ENCODE results near the gene FN3K.
"Not testable (repeated sequence)": the region's sequence is repeated elsewhere in the genome, so short reads cannot be mapped to it uniquely, and the experiment has no call there.

DNA sequence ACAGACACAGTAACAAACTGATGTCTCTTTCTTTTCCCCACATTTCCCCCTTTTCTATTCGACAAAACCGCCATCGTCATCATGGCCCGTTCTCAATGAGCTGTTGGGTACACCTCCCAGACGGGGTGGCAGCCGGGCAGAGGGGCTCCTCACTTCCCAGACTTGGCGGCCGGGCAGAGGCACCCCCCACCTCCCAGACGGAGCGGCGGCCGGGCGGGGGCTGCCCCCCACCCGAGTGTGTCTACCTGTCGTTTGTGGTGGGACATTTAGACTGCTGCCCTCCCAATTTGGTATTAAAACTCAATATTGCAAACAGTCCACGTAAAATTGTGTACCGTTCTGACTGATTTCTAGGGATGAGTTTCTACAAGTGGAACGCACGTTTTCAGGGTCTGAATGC lies 39.0 kb downstream of the FN3K start:
- TF ChIP-seq, protein P1, sequence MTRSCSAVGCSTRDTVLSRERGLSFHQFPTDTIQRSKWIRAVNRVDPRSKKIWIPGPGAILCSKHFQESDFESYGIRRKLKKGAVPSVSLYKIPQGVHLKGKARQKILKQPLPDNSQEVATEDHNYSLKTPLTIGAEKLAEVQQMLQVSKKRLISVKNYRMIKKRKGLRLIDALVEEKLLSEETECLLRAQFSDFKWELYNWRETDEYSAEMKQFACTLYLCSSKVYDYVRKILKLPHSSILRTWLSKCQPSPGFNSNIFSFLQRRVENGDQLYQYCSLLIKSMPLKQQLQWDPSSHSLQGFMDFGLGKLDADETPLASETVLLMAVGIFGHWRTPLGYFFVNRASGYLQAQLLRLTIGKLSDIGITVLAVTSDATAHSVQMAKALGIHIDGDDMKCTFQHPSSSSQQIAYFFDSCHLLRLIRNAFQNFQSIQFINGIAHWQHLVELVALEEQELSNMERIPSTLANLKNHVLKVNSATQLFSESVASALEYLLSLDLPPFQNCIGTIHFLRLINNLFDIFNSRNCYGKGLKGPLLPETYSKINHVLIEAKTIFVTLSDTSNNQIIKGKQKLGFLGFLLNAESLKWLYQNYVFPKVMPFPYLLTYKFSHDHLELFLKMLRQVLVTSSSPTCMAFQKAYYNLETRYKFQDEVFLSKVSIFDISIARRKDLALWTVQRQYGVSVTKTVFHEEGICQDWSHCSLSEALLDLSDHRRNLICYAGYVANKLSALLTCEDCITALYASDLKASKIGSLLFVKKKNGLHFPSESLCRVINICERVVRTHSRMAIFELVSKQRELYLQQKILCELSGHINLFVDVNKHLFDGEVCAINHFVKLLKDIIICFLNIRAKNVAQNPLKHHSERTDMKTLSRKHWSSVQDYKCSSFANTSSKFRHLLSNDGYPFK (CRISPR knock-in tag; IDR thresholded peaks at IDR 0.05; ENCODE audit: borderline replicate concordance), result not testable (repeated sequence)
- not testable (repeated sequence) for TF ChIP-seq JARID2 (CRISPR knock-in tag; IDR thresholded peaks at IDR 0.05; ENCODE audit: insufficient replicate concordance); SMC3 (IDR thresholded peaks at IDR 0.05; ENCODE audit: low read length); TAF1 (CRISPR knock-in tag; IDR thresholded peaks at IDR 0.05); GATA4 (IDR thresholded peaks at IDR 0.05; ENCODE audit: borderline replicate concordance, low read depth); ZSCAN30 (CRISPR knock-in tag; IDR thresholded peaks at IDR 0.05); NCOA5 (CRISPR knock-in tag; IDR thresholded peaks at IDR 0.05); ZNF468 (CRISPR knock-in tag; IDR thresholded peaks at IDR 0.05); ZNF772 (CRISPR knock-in tag; IDR thresholded peaks at IDR 0.05)
- TF ChIP-seq, protein P2, sequence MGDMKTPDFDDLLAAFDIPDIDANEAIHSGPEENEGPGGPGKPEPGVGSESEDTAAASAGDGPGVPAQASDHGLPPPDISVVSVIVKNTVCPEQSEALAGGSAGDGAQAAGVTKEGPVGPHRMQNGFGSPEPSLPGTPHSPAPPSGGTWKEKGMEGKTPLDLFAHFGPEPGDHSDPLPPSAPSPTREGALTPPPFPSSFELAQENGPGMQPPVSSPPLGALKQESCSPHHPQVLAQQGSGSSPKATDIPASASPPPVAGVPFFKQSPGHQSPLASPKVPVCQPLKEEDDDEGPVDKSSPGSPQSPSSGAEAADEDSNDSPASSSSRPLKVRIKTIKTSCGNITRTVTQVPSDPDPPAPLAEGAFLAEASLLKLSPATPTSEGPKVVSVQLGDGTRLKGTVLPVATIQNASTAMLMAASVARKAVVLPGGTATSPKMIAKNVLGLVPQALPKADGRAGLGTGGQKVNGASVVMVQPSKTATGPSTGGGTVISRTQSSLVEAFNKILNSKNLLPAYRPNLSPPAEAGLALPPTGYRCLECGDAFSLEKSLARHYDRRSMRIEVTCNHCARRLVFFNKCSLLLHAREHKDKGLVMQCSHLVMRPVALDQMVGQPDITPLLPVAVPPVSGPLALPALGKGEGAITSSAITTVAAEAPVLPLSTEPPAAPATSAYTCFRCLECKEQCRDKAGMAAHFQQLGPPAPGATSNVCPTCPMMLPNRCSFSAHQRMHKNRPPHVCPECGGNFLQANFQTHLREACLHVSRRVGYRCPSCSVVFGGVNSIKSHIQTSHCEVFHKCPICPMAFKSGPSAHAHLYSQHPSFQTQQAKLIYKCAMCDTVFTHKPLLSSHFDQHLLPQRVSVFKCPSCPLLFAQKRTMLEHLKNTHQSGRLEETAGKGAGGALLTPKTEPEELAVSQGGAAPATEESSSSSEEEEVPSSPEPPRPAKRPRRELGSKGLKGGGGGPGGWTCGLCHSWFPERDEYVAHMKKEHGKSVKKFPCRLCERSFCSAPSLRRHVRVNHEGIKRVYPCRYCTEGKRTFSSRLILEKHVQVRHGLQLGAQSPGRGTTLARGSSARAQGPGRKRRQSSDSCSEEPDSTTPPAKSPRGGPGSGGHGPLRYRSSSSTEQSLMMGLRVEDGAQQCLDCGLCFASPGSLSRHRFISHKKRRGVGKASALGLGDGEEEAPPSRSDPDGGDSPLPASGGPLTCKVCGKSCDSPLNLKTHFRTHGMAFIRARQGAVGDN (CRISPR knock-in tag; IDR thresholded peaks at IDR 0.05), result not testable (repeated sequence)
- TF ChIP-seq, protein P3, sequence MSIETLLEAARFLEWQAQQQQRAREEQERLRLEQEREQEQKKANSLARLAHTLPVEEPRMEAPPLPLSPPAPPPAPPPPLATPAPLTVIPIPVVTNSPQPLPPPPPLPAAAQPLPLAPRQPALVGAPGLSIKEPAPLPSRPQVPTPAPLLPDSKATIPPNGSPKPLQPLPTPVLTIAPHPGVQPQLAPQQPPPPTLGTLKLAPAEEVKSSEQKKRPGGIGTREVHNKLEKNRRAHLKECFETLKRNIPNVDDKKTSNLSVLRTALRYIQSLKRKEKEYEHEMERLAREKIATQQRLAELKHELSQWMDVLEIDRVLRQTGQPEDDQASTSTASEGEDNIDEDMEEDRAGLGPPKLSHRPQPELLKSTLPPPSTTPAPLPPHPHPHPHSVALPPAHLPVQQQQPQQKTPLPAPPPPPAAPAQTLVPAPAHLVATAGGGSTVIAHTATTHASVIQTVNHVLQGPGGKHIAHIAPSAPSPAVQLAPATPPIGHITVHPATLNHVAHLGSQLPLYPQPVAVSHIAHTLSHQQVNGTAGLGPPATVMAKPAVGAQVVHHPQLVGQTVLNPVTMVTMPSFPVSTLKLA (IDR thresholded peaks at IDR 0.05), result not testable (repeated sequence)
- TF ChIP-seq, protein P4, sequence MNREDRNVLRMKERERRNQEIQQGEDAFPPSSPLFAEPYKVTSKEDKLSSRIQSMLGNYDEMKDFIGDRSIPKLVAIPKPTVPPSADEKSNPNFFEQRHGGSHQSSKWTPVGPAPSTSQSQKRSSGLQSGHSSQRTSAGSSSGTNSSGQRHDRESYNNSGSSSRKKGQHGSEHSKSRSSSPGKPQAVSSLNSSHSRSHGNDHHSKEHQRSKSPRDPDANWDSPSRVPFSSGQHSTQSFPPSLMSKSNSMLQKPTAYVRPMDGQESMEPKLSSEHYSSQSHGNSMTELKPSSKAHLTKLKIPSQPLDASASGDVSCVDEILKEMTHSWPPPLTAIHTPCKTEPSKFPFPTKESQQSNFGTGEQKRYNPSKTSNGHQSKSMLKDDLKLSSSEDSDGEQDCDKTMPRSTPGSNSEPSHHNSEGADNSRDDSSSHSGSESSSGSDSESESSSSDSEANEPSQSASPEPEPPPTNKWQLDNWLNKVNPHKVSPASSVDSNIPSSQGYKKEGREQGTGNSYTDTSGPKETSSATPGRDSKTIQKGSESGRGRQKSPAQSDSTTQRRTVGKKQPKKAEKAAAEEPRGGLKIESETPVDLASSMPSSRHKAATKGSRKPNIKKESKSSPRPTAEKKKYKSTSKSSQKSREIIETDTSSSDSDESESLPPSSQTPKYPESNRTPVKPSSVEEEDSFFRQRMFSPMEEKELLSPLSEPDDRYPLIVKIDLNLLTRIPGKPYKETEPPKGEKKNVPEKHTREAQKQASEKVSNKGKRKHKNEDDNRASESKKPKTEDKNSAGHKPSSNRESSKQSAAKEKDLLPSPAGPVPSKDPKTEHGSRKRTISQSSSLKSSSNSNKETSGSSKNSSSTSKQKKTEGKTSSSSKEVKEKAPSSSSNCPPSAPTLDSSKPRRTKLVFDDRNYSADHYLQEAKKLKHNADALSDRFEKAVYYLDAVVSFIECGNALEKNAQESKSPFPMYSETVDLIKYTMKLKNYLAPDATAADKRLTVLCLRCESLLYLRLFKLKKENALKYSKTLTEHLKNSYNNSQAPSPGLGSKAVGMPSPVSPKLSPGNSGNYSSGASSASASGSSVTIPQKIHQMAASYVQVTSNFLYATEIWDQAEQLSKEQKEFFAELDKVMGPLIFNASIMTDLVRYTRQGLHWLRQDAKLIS (CRISPR knock-in tag; IDR thresholded peaks at IDR 0.05), result not testable (repeated sequence)
- TF ChIP-seq, protein P5, sequence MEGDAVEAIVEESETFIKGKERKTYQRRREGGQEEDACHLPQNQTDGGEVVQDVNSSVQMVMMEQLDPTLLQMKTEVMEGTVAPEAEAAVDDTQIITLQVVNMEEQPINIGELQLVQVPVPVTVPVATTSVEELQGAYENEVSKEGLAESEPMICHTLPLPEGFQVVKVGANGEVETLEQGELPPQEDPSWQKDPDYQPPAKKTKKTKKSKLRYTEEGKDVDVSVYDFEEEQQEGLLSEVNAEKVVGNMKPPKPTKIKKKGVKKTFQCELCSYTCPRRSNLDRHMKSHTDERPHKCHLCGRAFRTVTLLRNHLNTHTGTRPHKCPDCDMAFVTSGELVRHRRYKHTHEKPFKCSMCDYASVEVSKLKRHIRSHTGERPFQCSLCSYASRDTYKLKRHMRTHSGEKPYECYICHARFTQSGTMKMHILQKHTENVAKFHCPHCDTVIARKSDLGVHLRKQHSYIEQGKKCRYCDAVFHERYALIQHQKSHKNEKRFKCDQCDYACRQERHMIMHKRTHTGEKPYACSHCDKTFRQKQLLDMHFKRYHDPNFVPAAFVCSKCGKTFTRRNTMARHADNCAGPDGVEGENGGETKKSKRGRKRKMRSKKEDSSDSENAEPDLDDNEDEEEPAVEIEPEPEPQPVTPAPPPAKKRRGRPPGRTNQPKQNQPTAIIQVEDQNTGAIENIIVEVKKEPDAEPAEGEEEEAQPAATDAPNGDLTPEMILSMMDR (CRISPR knock-in tag; IDR thresholded peaks at IDR 0.05), result not testable (repeated sequence)
- TF ChIP-seq, protein P6, sequence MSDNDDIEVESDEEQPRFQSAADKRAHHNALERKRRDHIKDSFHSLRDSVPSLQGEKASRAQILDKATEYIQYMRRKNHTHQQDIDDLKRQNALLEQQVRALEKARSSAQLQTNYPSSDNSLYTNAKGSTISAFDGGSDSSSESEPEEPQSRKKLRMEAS (IDR thresholded peaks at IDR 0.05), result not testable (repeated sequence)
